Stimulated activated CD4-positive, alpha-beta T cell treated with anti-CD3 and anti-CD28 coated beads, Interleukin-2, amount 100 ng/mL, for 48 hours (primary cell): ENCODE data around the gene AARS2.

Experiments
- DNase-seq, 2 donors: peaks; one replicate each; pipeline ENCODE4 v3.0.0-alpha.2; 2020

The AARS2 gene

DNA sequence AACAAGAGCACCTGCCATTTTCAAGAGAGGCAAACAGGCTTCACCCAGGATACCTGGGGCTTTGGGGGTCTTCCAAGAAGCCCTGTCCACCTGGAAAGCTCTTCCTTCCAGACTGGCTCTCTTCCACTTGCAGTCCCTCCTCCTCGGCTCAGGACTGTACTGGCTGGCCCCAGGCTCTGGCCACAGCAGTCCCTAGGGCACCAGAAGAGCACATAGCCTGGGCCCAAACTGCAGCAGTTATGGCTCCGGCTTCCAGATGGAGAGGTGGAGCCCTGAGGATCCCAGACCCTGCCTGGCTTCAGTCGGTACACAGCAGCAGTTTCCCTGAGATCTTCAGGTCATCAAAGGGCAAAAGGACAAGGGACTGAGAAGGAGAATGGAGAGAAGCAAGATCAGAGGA lies 54.2 kb downstream of the AARS2 start:
- no peak for DNase-seq

GRCh38 chr6:44258325-44258863 lies 54.8 kb downstream of the AARS2 start:
- DNase-seq = no peak

GRCh38 chr6:44257753-44258324 lies 55.3 kb downstream of the AARS2 start:
- no peak for DNase-seq

- DNase-seq = peak; percentile 52 to 67
Observed at GRCh38 chr6:44257025-44257752, 56.0 kb downstream of the AARS2 start, which contains the start of gene SLC35B2. Gene SLC35B2, minus strand, starts transcription at chr6:44257528. Its CDS starts 118 bp downstream, at chr6:44257410.

- no peak for DNase-seq
Observed at GRCh38 chr6:44256775-44257024, 56.4 kb downstream of the AARS2 start.

DNA sequence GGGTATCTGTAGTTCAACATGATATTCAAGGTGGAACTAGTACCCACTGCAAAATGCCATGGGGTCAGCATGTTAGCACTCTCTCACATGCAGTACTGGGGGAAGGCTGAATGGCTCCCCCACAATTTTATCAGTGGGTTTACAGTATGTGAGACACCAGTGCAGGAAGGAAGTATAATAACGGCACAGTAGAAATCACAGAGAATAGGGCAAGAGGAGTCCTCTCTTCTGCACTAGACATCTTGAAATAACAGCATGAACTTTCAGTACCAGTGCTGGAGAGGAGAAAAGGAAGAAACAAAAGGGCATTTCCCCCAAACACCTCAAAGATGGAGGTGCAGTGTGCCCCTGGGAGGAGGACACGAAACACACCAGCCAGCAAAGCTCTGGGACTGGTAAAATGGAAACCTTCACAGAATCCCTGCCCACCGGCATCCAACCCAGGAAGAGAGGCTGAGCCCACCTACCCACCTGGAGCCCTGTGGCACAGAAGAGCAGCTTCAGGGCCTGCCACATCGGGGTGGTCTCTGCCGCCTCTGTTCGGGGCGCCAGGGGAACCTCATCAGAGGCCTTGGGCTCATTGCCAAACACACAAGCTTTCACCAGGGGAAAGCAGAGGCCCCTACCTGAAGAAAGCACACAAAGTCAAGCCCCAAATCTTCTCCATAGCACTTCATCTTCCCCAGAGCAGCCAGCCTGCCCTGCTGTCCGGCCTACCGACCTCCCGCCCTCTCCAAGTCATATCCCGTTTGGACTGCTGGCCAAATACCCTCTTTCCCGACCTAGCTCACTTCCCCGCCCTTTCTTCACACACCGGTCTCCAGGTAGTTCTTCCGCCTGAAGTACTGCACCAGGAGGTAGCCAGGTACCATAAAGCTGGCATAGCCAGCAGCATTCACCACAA lies 57.0 kb downstream of the AARS2 start:
- DNase-seq = no peak

- DNase-seq = peak in 1 of 2 donors; percentile 44
Observed at GRCh38 chr6:44255105-44255808, 57.9 kb downstream of the AARS2 start.

DNA sequence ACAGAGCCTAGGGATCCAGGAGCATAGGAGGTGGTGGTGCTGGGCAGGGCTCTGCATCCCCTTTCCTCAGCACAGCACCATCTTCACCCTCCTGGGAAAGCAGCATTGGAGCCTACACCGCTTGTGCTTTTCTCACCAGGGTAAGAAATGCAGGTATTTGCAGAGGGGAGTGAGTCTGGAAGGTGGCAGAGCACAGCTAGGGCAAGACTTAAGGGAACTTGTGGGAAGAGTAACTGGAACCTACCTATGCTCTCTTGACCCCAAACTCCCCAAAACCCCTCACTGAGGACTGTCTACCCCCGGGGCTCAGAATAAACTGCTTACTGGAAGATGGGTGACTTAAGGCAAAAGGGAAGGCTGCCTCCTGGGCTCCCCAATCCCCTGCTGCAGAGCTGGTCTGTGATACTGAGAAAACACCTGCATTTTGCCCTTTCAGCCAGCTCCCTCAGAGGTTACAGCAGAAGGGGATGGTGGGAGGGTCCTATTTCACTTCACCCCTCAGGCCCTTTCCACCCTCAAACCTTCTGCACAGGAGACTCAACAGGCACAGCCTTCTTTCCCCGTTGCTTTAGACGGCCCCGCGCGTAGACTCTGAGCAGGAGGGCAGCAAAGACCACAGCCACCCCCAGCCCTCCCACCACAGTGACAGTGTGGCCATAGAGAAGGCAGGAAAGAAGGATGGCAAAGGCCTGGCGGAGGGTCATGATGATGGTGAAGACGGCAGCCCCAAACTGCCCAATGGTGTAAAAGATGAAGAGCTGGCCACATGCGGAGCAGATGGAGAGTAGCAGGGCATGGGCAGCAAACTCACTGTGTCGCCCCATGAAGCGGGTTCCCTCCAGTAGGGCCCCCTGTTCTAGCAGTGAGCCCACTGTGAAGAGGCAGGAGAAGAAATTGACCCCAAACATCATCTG lies 58.7 kb downstream of the AARS2 start:
- peak in 1 of 2 donors; percentile 40 for DNase-seq

- DNase-seq = peak; percentile 57 to 67
Observed at GRCh38 chr6:44253307-44254101, 59.6 kb downstream of the AARS2 start.

GRCh38 chr6:44251576-44252524 lies 61.3 kb downstream of the AARS2 start:
- no peak for DNase-seq

DNA sequence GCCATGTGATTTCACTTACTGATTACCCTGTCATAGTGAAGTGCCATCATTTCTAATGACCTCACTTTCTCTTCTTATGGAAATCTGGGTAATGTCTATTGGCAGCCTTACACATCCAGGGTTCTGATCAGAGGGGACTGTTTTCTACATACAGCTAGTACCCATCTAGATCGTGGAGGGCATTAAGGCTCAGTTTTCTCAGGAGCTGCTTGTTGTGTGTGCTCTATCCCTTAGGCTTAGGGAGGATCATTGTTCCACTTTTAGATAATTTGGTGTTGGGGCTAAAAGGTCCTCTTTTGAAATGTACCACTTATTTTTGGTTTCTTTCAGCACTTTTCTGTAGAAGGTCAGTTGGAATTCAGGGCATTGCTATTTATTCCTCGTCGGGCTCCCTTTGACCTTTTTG lies 62.4 kb downstream of the AARS2 start:
- no peak for DNase-seq

- DNase-seq = no peak
Observed at GRCh38 chr6:44250067-44250717, 63.0 kb downstream of the AARS2 start.
